ENCODE results near the gene FOXP1. TPM values are rescaled to one million over a fixed set of nuclear protein-coding genes. Genes with fewer than 3 reads are reported as not detected.

Gene FOXP1
- total RNA-seq, 1 experiment from 2014 or later = 2.9 TPM

GRCh38 chr3:71189480-71189879 lies 394.0 kb downstream of the FOXP1 start:
- Histone ChIP-seq H3K4me3 (ENCODE audit: low read depth in 2 of 2, low read length in 2 of 2) (no peak overlapping the region), H3K36me3 (ENCODE audit: control insufficient read depth, insufficient read depth, low read length) (no peaks in the 10 kb centered on the region), H3K4me1 (ENCODE audit: control insufficient read depth, insufficient read depth, low read length) (no peaks in the 10 kb centered on the region), H3K9me3 (ENCODE audit: control insufficient read depth, insufficient read depth, low read depth, low read length) (no peaks in the 10 kb centered on the region), H3K27ac (ENCODE audit: low read length) (no peak overlapping the region), H3K27me3 (ENCODE audit: control insufficient read depth, insufficient read depth, low read length) (no peaks in the 10 kb centered on the region)
- POLR2A ChIA-PET = no interaction called here
- TF ChIP-seq CTCF (IDR thresholded peaks at IDR 0.05) (no peak), POLR2AphosphoS5 (IDR thresholded peaks at IDR 0.05; ENCODE audit: low read depth, low read length) (no peak), TCF7L2 (IDR thresholded peaks at IDR 0.05; ENCODE audit: low read depth, low read length) (no peak), SIN3A (IDR thresholded peaks at IDR 0.05; ENCODE audit: borderline replicate concordance, insufficient read depth, low read depth, low read length) (no peak)
- TF ChIP-seq, protein P1, sequence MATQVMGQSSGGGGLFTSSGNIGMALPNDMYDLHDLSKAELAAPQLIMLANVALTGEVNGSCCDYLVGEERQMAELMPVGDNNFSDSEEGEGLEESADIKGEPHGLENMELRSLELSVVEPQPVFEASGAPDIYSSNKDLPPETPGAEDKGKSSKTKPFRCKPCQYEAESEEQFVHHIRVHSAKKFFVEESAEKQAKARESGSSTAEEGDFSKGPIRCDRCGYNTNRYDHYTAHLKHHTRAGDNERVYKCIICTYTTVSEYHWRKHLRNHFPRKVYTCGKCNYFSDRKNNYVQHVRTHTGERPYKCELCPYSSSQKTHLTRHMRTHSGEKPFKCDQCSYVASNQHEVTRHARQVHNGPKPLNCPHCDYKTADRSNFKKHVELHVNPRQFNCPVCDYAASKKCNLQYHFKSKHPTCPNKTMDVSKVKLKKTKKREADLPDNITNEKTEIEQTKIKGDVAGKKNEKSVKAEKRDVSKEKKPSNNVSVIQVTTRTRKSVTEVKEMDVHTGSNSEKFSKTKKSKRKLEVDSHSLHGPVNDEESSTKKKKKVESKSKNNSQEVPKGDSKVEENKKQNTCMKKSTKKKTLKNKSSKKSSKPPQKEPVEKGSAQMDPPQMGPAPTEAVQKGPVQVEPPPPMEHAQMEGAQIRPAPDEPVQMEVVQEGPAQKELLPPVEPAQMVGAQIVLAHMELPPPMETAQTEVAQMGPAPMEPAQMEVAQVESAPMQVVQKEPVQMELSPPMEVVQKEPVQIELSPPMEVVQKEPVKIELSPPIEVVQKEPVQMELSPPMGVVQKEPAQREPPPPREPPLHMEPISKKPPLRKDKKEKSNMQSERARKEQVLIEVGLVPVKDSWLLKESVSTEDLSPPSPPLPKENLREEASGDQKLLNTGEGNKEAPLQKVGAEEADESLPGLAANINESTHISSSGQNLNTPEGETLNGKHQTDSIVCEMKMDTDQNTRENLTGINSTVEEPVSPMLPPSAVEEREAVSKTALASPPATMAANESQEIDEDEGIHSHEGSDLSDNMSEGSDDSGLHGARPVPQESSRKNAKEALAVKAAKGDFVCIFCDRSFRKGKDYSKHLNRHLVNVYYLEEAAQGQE (IDR thresholded peaks at IDR 0.05; ENCODE audit: insufficient read depth in 1 of 2, low read depth in 2 of 2, low read length in 1 of 2) = no peak
- no TSS peak for BruUV-seq (replicated peaks)
- no peak for DNase-seq (ENCODE audit: low read depth, low spot score)
- CTCF ChIA-PET = no interaction called here
- in situ Hi-C loops (cut with HindIII; ENCODE audit: low pct_unique_long_range_greater_than_20kb, low sequenced_read_pairs) = no loop called here
- ATAC-seq = no peak
- intact Hi-C loops (cut with micrococcal nuclease; ENCODE audit: unreplicated experiment) = no loop called here

- no TSS peak for BruUV-seq (replicated peaks)
- CTCF ChIA-PET = no interaction called here
- no peak for TF ChIP-seq TCF7L2 (IDR thresholded peaks at IDR 0.05; ENCODE audit: low read depth, low read length)
- no peak for TF ChIP-seq POLR2AphosphoS5 (IDR thresholded peaks at IDR 0.05; ENCODE audit: low read depth, low read length)
- TF ChIP-seq SIN3A (IDR thresholded peaks at IDR 0.05; ENCODE audit: borderline replicate concordance, insufficient read depth, low read depth, low read length) = no peak
- TF ChIP-seq, protein P1 (IDR thresholded peaks at IDR 0.05; ENCODE audit: insufficient read depth in 1 of 2, low read depth in 2 of 2, low read length in 1 of 2) = no peak
- TF ChIP-seq CTCF (IDR thresholded peaks at IDR 0.05) = no peak
- H3K9me3 ChIP-seq (ENCODE audit: control insufficient read depth, insufficient read depth, low read depth, low read length) = no peaks in the 10 kb centered on the region
- no peaks in the 10 kb centered on the region for H3K36me3 ChIP-seq (ENCODE audit: control insufficient read depth, insufficient read depth, low read length)
- in situ Hi-C loops (cut with HindIII; ENCODE audit: low pct_unique_long_range_greater_than_20kb, low sequenced_read_pairs) (no loop called here), intact Hi-C loops (cut with micrococcal nuclease; ENCODE audit: unreplicated experiment) (no loop called here)
- no peak for ATAC-seq
- POLR2A ChIA-PET = no interaction called here
- no peaks in the 10 kb centered on the region for H3K4me1 ChIP-seq (ENCODE audit: control insufficient read depth, insufficient read depth, low read length)
- H3K27me3 ChIP-seq (ENCODE audit: control insufficient read depth, insufficient read depth, low read length) = no peaks in the 10 kb centered on the region
- H3K27ac ChIP-seq (ENCODE audit: low read length) = no peak overlapping the region
- no peak overlapping the region for H3K4me3 ChIP-seq (ENCODE audit: low read depth in 2 of 2, low read length in 2 of 2)
- no peak for DNase-seq (ENCODE audit: low read depth, low spot score)
Measured at GRCh38 chr3:71187715-71188114, 395.8 kb downstream of the FOXP1 start.

Data from Panc1 (cell line).